CD4-positive, alpha-beta T cell treated with Interleukin-6 at 100 ng/mL for 8 hours (primary cell): ENCODE measurements around the gene RELA.
A peak's percentile ranks its signal among the peaks of the same experiment; 100 is the strongest.
"Not testable (repeated sequence)": the region's sequence is repeated elsewhere in the genome, so short reads cannot be mapped to it uniquely, and the experiment has no call there.

ENCODE experiments used
- DNase-seq: peaks from one replicate; pipeline ENCODE4 v3.0.0-alpha.2; 2020; ENCODE audit warnings: mixed read lengths, low spot score

The RELA gene

GRCh38 chr11:65663639-65664200 is 1.0 kb upstream of the RELA start:
- DNase-seq, result peak; percentile 32

- DNase-seq, result no peak
These were observed 393 bp downstream of the RELA start for GRCh38 chr11:65662247-65662798.

GRCh38 chr11:65661599-65662246 is 993 bp downstream of the RELA start:
- no peak for DNase-seq

GRCh38 chr11:65660908-65661307 is 1.8 kb downstream of the RELA start:
- not testable (repeated sequence) for DNase-seq

GRCh38 chr11:65660038-65660437 is 2.7 kb downstream of the RELA start:
- DNase-seq, result no peak

- DNase-seq, result peak; percentile 0
These were observed 4.3 kb downstream of the RELA start for GRCh38 chr11:65658174-65659021.

GRCh38 chr11:65657426-65657825 is 5.3 kb downstream of the RELA start:
- DNase-seq, result peak; percentile 0

- DNase-seq, result peak; percentile 0
These were observed 7.0 kb downstream of the RELA start for GRCh38 chr11:65655570-65656332.

- DNase-seq, result peak; percentile 0
These were observed 8.1 kb downstream of the RELA start for GRCh38 chr11:65654375-65655349.

- DNase-seq, result no peak
These were observed 9.2 kb downstream of the RELA start for GRCh38 chr11:65653229-65654225.

- DNase-seq, result peak; percentile 96
These were observed 10.0 kb downstream of the RELA start for GRCh38 chr11:65652511-65653228.

GRCh38 chr11:65651589-65652510 is 10.9 kb downstream of the RELA start:
- no peak for DNase-seq

GRCh38 chr11:65651339-65651588 is 11.5 kb downstream of the RELA start:
- DNase-seq, result no peak

GRCh38 chr11:65650547-65651338 is 12.0 kb downstream of the RELA start:
- DNase-seq, result no peak

- no peak for DNase-seq
These were observed 12.8 kb downstream of the RELA start for GRCh38 chr11:65649656-65650546.

GRCh38 chr11:65648997-65649493 is 13.7 kb downstream of the RELA start:
- no peak for DNase-seq
